ENCODE results near the gene FBXO28. TPM values are rescaled to one million over a fixed set of nuclear protein-coding genes. Genes with fewer than 3 reads are reported as not detected.
A peak's percentile ranks its signal among the peaks of the same experiment; 100 is the strongest.
"Not testable (repeated sequence)": the region's sequence is repeated elsewhere in the genome, so short reads cannot be mapped to it uniquely, and the experiment has no call there.

FBXO28 gene
- total RNA-seq, 1 donor from 2014 or later, result 26.1 TPM

GRCh38 chr1:224068458-224069072 is 45.3 kb upstream of the FBXO28 start:
- H3K4me3 Mint-ChIP-seq, result no peak overlapping the region
- H3K9me3 Mint-ChIP-seq, result no peaks in the 10 kb centered on the region
- no peak for TF ChIP-seq CTCF (conservative IDR thresholded peaks at IDR 0.05)
- peaks cover 26% of the 10 kb centered on the region for H3K4me1 Mint-ChIP-seq (ENCODE audit: unreplicated experiment)
- DNase-seq (ENCODE audit: extremely low spot score, unreplicated experiment), result no peak
- H3K36me3 Mint-ChIP-seq, result no peaks in the 10 kb centered on the region
- H3K27me3 Mint-ChIP-seq, result peaks cover 24% of the 10 kb centered on the region
- no peak overlapping the region for H3K27ac Mint-ChIP-seq

- Mint-ChIP-seq H3K4me1 (ENCODE audit: unreplicated experiment) (peaks cover 21% of the 10 kb centered on the region), H3K27me3 (peaks cover 21% of the 10 kb centered on the region), H3K36me3 (no peaks in the 10 kb centered on the region), H3K9me3 (no peaks in the 10 kb centered on the region), H3K4me3 (no peak overlapping the region), H3K27ac (no peak overlapping the region)
- no peak for TF ChIP-seq CTCF (conservative IDR thresholded peaks at IDR 0.05)
- no peak for DNase-seq (ENCODE audit: extremely low spot score, unreplicated experiment)
Observed at GRCh38 chr1:224069138-224069537, 44.8 kb upstream of the FBXO28 start.

- H3K4me1 Mint-ChIP-seq (ENCODE audit: unreplicated experiment), result peaks cover 14% of the 10 kb centered on the region
- H3K27me3 Mint-ChIP-seq, result peaks cover 21% of the 10 kb centered on the region
- H3K9me3 Mint-ChIP-seq, result no peaks in the 10 kb centered on the region
- H3K4me3 Mint-ChIP-seq, result no peak overlapping the region
- no peak overlapping the region for H3K27ac Mint-ChIP-seq
- no peaks in the 10 kb centered on the region for H3K36me3 Mint-ChIP-seq
- no peak for DNase-seq (ENCODE audit: extremely low spot score, unreplicated experiment)
- no peak for TF ChIP-seq CTCF (conservative IDR thresholded peaks at IDR 0.05)
Observed at GRCh38 chr1:224070521-224070920, 43.4 kb upstream of the FBXO28 start.

- H3K4me3 Mint-ChIP-seq, result no peak overlapping the region
Observed at GRCh38 chr1:224076407-224076806, 37.5 kb upstream of the FBXO28 start.

GRCh38 chr1:224079644-224080043 is 34.3 kb upstream of the FBXO28 start:
- DNase-seq (ENCODE audit: extremely low spot score, unreplicated experiment); H3K27ac Mint-ChIP-seq; H3K4me3 Mint-ChIP-seq; H3K9me3 Mint-ChIP-seq; H3K36me3 Mint-ChIP-seq; H3K27me3 Mint-ChIP-seq: not testable (repeated sequence)
- H3K4me1 Mint-ChIP-seq (ENCODE audit: unreplicated experiment), result peaks cover 22% of the 10 kb centered on the region

More at GRCh38 chr1:224076407-224076806, 37.5 kb upstream of the FBXO28 start:
- peaks cover 9% of the 10 kb centered on the region for H3K4me1 Mint-ChIP-seq (ENCODE audit: unreplicated experiment)
- DNase-seq (ENCODE audit: extremely low spot score, unreplicated experiment), result no peak
- H3K27me3 Mint-ChIP-seq, result peaks cover 25% of the 10 kb centered on the region
- no peak for TF ChIP-seq CTCF (conservative IDR thresholded peaks at IDR 0.05)
- no peaks in the 10 kb centered on the region for H3K9me3 Mint-ChIP-seq
- H3K36me3 Mint-ChIP-seq, result no peaks in the 10 kb centered on the region
- no peak overlapping the region for H3K27ac Mint-ChIP-seq

GRCh38 chr1:224080115-224080774 is 33.7 kb upstream of the FBXO28 start:
- H3K27ac Mint-ChIP-seq, result peak overlapping the region; percentile 75

More at GRCh38 chr1:224080115-224080774, 33.7 kb upstream of the FBXO28 start:
- Mint-ChIP-seq H3K4me1 (ENCODE audit: unreplicated experiment) (peaks cover 22% of the 10 kb centered on the region), H3K36me3 (no peaks in the 10 kb centered on the region), H3K4me3 (no peak overlapping the region), H3K27me3 (peaks cover 9% of the 10 kb centered on the region), H3K9me3 (no peaks in the 10 kb centered on the region)
- no peak for TF ChIP-seq CTCF (conservative IDR thresholded peaks at IDR 0.05)
- no peak for DNase-seq (ENCODE audit: extremely low spot score, unreplicated experiment)
